BE2C (cell line): ENCODE data around the gene SYNGAP1.

Experiments used
- DNase-seq: peaks from one replicate; pipeline ENCODE4 v3.0.0-alpha.2; 2020
- H3K27me3 ChIP-seq: fragments of 250-450 bp; sonication (Bioruptor Pico); 2 replicates; pipeline ENCODE4 v1.5.1; 2020; ENCODE audit warnings: mild to moderate bottlenecking
- H3K36me3 ChIP-seq: fragments of 250-450 bp; sonication (Bioruptor Pico); 2 replicates; pipeline ENCODE4 v1.5.1; 2020; ENCODE audit warnings: mild to moderate bottlenecking
- H3K4me1 ChIP-seq: fragments of 250-450 bp; sonication (Bioruptor Pico); 2 replicates; pipeline ENCODE4 v1.5.1; 2020
- H3K4me3 ChIP-seq: 2 replicates; pipeline ENCODE4 v1.5.1; 2011; ENCODE audit warnings: low read depth, low read length
- H3K9me3 ChIP-seq: fragments of 250-450 bp; sonication (Bioruptor Pico); 2 replicates; pipeline ENCODE4 v1.5.1; 2020
- CTCF ChIP-seq: IDR thresholded peaks from 2 replicates; pipeline ENCODE4 v1.5.1; 2012; ENCODE audit warnings: mild to moderate bottlenecking, low read depth, low read length

Gene SYNGAP1

GRCh38 chr6:33433544-33434191, 13.8 kb downstream of the SYNGAP1 start:
- no peak overlapping the region for H3K4me3 ChIP-seq
- peaks cover 6% of the 10 kb centered on the region; the same call in 1 of the 2 replicates for H3K4me1 ChIP-seq
- H3K27me3 ChIP-seq, result no peaks in the 10 kb centered on the region
- TF ChIP-seq CTCF, result no peak
- DNase-seq, result no peak
- H3K36me3 ChIP-seq, result peaks cover 17% of the 10 kb centered on the region
- H3K9me3 ChIP-seq, result no peaks in the 10 kb centered on the region

GRCh38 chr6:33434961-33435360, 15.1 kb downstream of the SYNGAP1 start:
- no peak for DNase-seq
- H3K27me3 ChIP-seq, result no peaks in the 10 kb centered on the region
- H3K36me3 ChIP-seq, result peaks cover 20% of the 10 kb centered on the region
- TF ChIP-seq CTCF, result no peak
- H3K9me3 ChIP-seq, result no peaks in the 10 kb centered on the region
- H3K4me1 ChIP-seq, result peaks cover 6% of the 10 kb centered on the region; the same call in 1 of the 2 replicates
- H3K4me3 ChIP-seq, result no peak overlapping the region

DNA sequence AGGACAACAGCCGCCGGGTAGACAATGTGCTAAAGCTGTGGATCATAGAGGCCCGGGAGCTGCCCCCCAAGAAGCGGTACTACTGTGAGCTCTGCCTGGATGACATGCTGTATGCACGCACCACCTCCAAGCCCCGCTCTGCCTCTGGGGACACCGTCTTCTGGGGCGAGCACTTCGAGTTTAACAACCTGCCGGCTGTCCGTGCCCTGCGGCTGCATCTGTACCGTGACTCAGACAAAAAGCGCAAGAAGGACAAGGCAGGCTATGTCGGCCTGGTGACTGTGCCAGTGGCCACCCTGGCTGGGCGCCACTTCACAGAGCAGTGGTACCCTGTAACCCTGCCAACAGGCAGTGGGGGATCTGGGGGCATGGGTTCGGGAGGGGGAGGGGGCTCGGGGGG, 17.8 kb downstream of the SYNGAP1 start:
- Histone ChIP-seq H3K27me3 (no peaks in the 10 kb centered on the region), H3K4me3 (no peak overlapping the region), H3K4me1 (no peaks in the 10 kb centered on the region), H3K9me3 (no peaks in the 10 kb centered on the region), H3K36me3 (peaks cover 31% of the 10 kb centered on the region)
- no peak for DNase-seq
- TF ChIP-seq CTCF, result no peak

GRCh38 chr6:33438978-33439594, 19.2 kb downstream of the SYNGAP1 start:
- no peaks in the 10 kb centered on the region for H3K27me3 ChIP-seq
- no peak overlapping the region for H3K4me3 ChIP-seq
- peaks cover 38% of the 10 kb centered on the region for H3K36me3 ChIP-seq
- H3K9me3 ChIP-seq, result no peaks in the 10 kb centered on the region
- no peaks in the 10 kb centered on the region for H3K4me1 ChIP-seq
- DNase-seq, result no peak
- no peak for TF ChIP-seq CTCF

DNA sequence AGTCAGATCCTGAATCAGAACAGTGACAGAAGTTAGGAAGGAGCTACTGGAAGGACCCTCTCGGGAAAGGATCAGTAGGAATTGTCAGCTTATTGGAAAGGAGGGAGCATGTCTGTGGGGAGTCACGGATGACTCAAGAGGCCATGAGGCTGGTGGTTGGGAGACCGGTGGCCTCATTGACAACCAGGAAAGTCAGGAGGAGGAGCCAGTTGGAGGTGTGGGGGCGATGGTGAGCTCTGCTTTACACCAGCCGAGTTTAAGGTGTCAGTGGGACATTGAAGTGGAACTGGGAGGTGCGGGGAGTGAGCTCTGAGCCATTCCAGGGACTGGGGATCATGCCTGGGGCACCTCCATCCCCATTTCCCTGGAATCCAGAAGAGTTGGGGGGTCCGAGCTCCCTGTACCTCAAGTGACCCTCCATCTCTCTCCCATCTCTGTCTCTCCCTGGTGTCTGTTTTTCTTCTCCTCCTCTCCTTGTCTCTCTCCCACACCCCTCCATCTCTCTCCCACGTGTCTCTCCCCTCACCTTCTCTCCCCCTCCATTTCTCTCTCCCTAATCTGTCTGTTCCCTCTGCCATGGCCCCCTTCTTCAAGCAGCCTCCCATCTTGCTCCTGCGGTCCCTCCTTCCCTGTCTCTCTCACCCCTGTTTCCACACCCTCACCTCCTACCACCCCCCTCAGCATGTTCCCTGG, 20.2 kb downstream of the SYNGAP1 start:
- no peak for DNase-seq
- Histone ChIP-seq H3K27me3 (no peaks in the 10 kb centered on the region), H3K36me3 (peaks cover 46% of the 10 kb centered on the region), H3K4me3 (no peak overlapping the region), H3K9me3 (no peaks in the 10 kb centered on the region), H3K4me1 (no peaks in the 10 kb centered on the region)
- TF ChIP-seq CTCF, result no peak
